Measurements from ENCODE around the gene CTBP1.

DNA sequence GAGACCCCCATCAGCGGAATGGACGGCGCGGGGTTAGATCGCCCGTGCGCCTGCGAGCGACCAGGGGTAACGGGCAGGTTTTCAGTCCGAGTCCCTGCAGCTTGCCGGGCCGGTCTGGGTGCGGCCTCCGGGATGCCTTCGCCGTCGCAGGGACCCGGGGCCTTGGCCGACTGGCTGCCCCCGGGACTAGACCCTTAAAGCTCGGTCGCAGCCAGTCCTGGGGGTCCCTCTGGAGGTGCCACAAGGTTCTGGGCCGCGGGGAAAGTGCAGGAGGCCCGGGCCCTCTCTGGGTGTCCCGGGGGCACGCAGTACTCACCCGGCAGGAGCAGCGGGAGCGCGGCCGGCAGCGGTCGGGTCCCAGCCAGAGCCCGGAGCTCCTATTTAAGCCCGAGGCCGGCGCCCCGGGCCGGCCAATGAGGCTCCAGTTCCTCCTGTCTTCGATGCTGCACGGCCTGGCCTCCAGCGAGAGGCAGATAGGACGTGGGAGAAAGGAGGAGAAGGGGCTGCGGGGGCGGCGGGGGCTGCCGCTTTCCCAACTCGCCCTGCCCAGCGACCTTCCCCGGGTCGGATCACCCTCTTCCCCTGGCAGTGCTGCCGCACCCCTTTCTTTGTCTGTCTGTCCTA lies 76.6 kb downstream of the CTBP1 start, which contains the start of gene SPON2:
- no peak for TF ChIP-seq POLR2A (IDR thresholded peaks at IDR 0.05; ENCODE audit: low read depth, low read length)
- no peak for TF ChIP-seq TAF1 (IDR thresholded peaks at IDR 0.05; ENCODE audit: low read depth, low read length)
- no peak for TF ChIP-seq PAX5 (IDR thresholded peaks at IDR 0.05; ENCODE audit: insufficient read depth, low read length, severe bottlenecking)
- no peak for TF ChIP-seq POLR2AphosphoS5 (IDR thresholded peaks at IDR 0.05; ENCODE audit: low read depth, low read length)
- no peak for TF ChIP-seq SPI1 (IDR thresholded peaks at IDR 0.05; ENCODE audit: low read depth, low read length)

Data from GM12891 (cell line).